KMS-11 (cell line): Measurements from ENCODE around the gene KIFC3.

Source experiments
- H2AFZ ChIP-seq: fragments of 200-600 bp; sonication (generic); 2 replicates; pipeline ENCODE4 v1.6.1; 2016; ENCODE audit warnings: antibody characterized with exemption, mixed run types, low read depth
- H3K27ac ChIP-seq: fragments of 200-600 bp; sonication (generic); 2 replicates; pipeline ENCODE4 v1.6.1; 2016; ENCODE audit warnings: mild to moderate bottlenecking, mixed run types
- H3K27me3 ChIP-seq: fragments of 200-600 bp; sonication (generic); 2 replicates; pipeline ENCODE4 v1.6.1; 2017; ENCODE audit warnings: mild to moderate bottlenecking, low read depth, mixed run types, moderate library complexity; ENCODE audit not compliant: insufficient read depth
- H3K36me3 ChIP-seq: fragments of 200-600 bp; sonication (generic); 2 replicates; pipeline ENCODE4 v1.6.1; 2017; ENCODE audit warnings: mild to moderate bottlenecking, mixed run types; ENCODE audit not compliant: insufficient read depth
- H3K4me1 ChIP-seq: fragments of 200-600 bp; sonication (generic); 2 replicates; pipeline ENCODE4 v1.6.1; 2016; ENCODE audit warnings: mild to moderate bottlenecking, low read depth, mixed run types; ENCODE audit not compliant: poor library complexity, severe bottlenecking
- H3K4me2 ChIP-seq: fragments of 200-600 bp; sonication (generic); 2 replicates; pipeline ENCODE4 v1.7.0; 2016; ENCODE audit warnings: mild to moderate bottlenecking, mixed run types
- H3K4me3 ChIP-seq: fragments of 200-600 bp; sonication (generic); IDR thresholded peaks from 2 replicates; pipeline ENCODE4 v1.6.1; 2017; ENCODE audit warnings: low read depth, low read length, mixed read lengths; ENCODE audit not compliant: insufficient read depth
- H3K79me2 ChIP-seq: fragments of 200-600 bp; sonication (generic); 2 replicates; pipeline ENCODE4 v1.6.1; 2016; ENCODE audit warnings: low read depth, mixed run types; ENCODE audit not compliant: insufficient read depth
- H3K9ac ChIP-seq: fragments of 200-600 bp; sonication (generic); 2 replicates; pipeline ENCODE4 v1.6.1; 2016; ENCODE audit warnings: mild to moderate bottlenecking, mixed run types
- H4K20me1 ChIP-seq: fragments of 200-600 bp; sonication (generic); 2 replicates; pipeline ENCODE4 v1.6.1; 2016; ENCODE audit warnings: mild to moderate bottlenecking, mixed run types; ENCODE audit not compliant: insufficient read depth
- CTCF ChIP-seq: fragments of 200-600 bp; sonication (generic); conservative IDR thresholded peaks from 2 replicates; pipeline ENCODE4 v1.6.1; 2017; ENCODE audit warnings: low read depth, mild to moderate bottlenecking, antibody characterized with exemption, low read length, moderate library complexity, mixed read lengths

KIFC3 gene

GRCh38 chr16:57801809-57802340 lies 416 bp downstream of the KIFC3 start:
- no peaks in the 10 kb centered on the region for H3K27me3 ChIP-seq
- H3K4me3 ChIP-seq = no peak overlapping the region
- H2AFZ ChIP-seq = no peak overlapping the region
- no peaks in the 10 kb centered on the region for H3K36me3 ChIP-seq
- H3K79me2 ChIP-seq = no peaks in the 10 kb centered on the region
- H3K4me2 ChIP-seq = peak overlapping the region; percentile 42
- peaks cover 7% of the 10 kb centered on the region for H3K4me1 ChIP-seq
- H4K20me1 ChIP-seq = no peaks in the 10 kb centered on the region
- peak overlapping the region; percentile 27; the same call in 1 of the 2 replicates for H3K9ac ChIP-seq
- no peak for TF ChIP-seq CTCF
- no peak overlapping the region for H3K27ac ChIP-seq

- Histone ChIP-seq H3K4me1 (peaks cover 5% of the 10 kb centered on the region), H2AFZ (no peak overlapping the region), H3K4me2 (peak overlapping the region; percentile 42), H3K27me3 (no peaks in the 10 kb centered on the region), H3K27ac (no peak overlapping the region), H3K79me2 (no peaks in the 10 kb centered on the region), H4K20me1 (no peaks in the 10 kb centered on the region), H3K9ac (no peak overlapping the region), H3K4me3 (no peak overlapping the region), H3K36me3 (no peaks in the 10 kb centered on the region)
- TF ChIP-seq CTCF = no peak
Observed at GRCh38 chr16:57801098-57801808, 1.0 kb downstream of the KIFC3 start.

- H3K27me3 ChIP-seq = no peaks in the 10 kb centered on the region
- no peak overlapping the region for H3K4me2 ChIP-seq
- no peak for TF ChIP-seq CTCF
- no peak overlapping the region for H2AFZ ChIP-seq
- no peak overlapping the region for H3K4me3 ChIP-seq
- no peak overlapping the region for H3K9ac ChIP-seq
- H4K20me1 ChIP-seq = no peaks in the 10 kb centered on the region
- peaks cover 7% of the 10 kb centered on the region for H3K4me1 ChIP-seq
- no peaks in the 10 kb centered on the region for H3K79me2 ChIP-seq
- H3K36me3 ChIP-seq = no peaks in the 10 kb centered on the region
- H3K27ac ChIP-seq = no peak overlapping the region
Observed at GRCh38 chr16:57800200-57801097, 1.8 kb downstream of the KIFC3 start.

GRCh38 chr16:57799600-57800199 lies 2.6 kb downstream of the KIFC3 start:
- H3K27me3 ChIP-seq = no peaks in the 10 kb centered on the region
- no peaks in the 10 kb centered on the region for H3K36me3 ChIP-seq
- peaks cover 13% of the 10 kb centered on the region for H3K4me1 ChIP-seq
- no peak overlapping the region for H3K4me2 ChIP-seq
- no peak overlapping the region for H3K4me3 ChIP-seq
- H3K27ac ChIP-seq = no peak overlapping the region
- H4K20me1 ChIP-seq = no peaks in the 10 kb centered on the region
- no peaks in the 10 kb centered on the region for H3K79me2 ChIP-seq
- no peak overlapping the region for H3K9ac ChIP-seq
- H2AFZ ChIP-seq = no peak overlapping the region
- TF ChIP-seq CTCF = no peak
